ENCODE measurements around the gene GARNL3. TPM values are rescaled to one million over a fixed set of nuclear protein-coding genes. Genes with fewer than 3 reads are reported as not detected.

The GARNL3 gene
- total RNA-seq, 4 donors from 2014 or later: 11.9 to 19.1 (median 16.5) TPM

DNA sequence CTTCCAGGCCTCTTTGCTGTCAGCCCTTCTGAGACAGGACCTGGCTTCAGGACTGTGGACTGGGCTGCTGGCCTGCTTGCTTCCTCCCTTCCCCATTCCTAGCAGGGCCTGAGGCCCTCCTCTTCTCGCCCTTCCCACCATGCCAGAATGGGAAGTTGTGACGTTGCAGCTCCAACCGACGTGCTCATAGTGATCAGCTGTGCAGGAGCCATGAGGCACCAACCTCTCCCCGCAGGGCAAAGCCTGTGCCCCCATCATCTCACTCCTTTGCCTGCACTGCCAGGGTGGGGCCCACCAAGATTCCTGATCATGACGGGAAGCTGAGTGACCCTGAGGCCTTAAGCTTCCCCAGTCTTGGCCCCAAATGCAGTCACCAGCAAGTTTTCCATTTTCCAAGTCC, 45.1 kb upstream of the GARNL3 start:
- no peak overlapping the region for H3K4me3 ChIP-seq (ENCODE audit: low read depth, poor library complexity, severe bottlenecking)
- WGBS, 2 donors: 75 to 85% methylated on average over 6 of the region's 6 CpGs
- peak in 1 of 2 donors; percentile 80 for DNase-seq (ENCODE audit: low spot score in 2 of 2)
- intact Hi-C loops (cut with DNase I; ENCODE audit: low total_unique reads): no loop called here
- TF ChIP-seq, protein P1, sequence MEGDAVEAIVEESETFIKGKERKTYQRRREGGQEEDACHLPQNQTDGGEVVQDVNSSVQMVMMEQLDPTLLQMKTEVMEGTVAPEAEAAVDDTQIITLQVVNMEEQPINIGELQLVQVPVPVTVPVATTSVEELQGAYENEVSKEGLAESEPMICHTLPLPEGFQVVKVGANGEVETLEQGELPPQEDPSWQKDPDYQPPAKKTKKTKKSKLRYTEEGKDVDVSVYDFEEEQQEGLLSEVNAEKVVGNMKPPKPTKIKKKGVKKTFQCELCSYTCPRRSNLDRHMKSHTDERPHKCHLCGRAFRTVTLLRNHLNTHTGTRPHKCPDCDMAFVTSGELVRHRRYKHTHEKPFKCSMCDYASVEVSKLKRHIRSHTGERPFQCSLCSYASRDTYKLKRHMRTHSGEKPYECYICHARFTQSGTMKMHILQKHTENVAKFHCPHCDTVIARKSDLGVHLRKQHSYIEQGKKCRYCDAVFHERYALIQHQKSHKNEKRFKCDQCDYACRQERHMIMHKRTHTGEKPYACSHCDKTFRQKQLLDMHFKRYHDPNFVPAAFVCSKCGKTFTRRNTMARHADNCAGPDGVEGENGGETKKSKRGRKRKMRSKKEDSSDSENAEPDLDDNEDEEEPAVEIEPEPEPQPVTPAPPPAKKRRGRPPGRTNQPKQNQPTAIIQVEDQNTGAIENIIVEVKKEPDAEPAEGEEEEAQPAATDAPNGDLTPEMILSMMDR (IDR thresholded peaks at IDR 0.05): no peak
- TF ChIP-seq POLR2A (IDR thresholded peaks at IDR 0.05): no peak

DNA sequence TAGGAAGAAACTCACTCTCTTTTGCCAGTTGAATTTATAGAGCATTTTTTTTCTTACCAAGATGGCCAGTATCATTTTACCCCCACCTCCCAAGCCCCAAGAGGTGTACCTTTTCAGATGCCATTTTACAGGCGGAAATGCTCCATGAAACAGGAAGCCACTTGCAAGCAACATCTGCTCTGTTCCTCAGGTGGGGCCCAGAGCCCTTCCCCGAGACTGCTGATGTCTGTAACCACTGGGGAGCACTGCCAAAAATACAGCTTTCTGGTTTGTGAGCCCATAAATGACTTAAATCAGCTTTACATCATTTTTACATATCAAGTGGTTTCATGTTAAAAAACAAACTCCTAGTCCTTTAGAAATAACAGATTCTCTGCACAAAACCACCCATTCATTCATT, 42.9 kb upstream of the GARNL3 start:
- TF ChIP-seq, protein P1 (IDR thresholded peaks at IDR 0.05): no peak
- TF ChIP-seq POLR2A (IDR thresholded peaks at IDR 0.05): no peak
- intact Hi-C loops (cut with DNase I; ENCODE audit: low total_unique reads): no loop called here
- 80 to 83% methylated on average over 2 of the region's 2 CpGs for WGBS, 2 donors
- DNase-seq (ENCODE audit: low spot score in 2 of 2): peak in 1 of 2 donors; percentile 56
- H3K4me3 ChIP-seq (ENCODE audit: low read depth, poor library complexity, severe bottlenecking): no peak overlapping the region

DNA sequence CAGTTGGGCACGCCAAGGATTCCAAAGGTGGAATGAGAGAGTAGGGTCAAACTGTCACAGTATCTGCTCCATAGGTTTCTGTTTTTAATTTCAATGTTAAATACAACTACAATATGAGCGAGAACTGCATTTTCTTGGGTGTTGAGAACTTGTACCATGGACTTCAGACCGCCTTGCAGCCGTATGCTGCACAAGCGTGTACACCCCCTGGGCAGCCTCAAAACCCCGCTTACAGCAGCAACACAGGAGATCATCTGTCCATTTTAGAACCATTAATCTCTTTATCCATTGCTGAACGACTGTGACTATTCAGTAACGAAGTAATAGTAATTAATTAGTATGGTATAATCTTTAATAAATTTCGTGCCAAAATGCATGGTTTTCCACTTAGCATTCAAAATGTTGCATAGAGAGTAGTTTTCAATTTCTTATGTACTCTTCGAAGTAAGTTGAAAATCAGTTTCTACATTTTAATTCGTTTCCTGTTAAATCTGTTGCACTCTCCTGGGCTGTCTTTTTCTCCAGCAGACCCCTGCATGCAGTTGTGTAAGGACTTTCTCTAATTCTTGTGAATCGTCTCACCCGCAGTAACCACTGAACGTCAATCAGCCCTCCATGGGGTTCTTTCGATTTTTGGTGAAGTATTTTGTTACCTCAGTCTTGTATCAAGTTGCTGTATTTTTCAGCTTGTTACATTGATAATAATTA, 42.0 kb upstream of the GARNL3 start:
- TF ChIP-seq, protein P1 (IDR thresholded peaks at IDR 0.05): no peak
- TF ChIP-seq POLR2A (IDR thresholded peaks at IDR 0.05): no peak
- WGBS, 2 donors: 69 to 81% methylated on average over 15 of the region's 15 CpGs
- peak in 1 of 2 donors; percentile 54 for DNase-seq (ENCODE audit: low spot score in 2 of 2)
- intact Hi-C loops (cut with DNase I; ENCODE audit: low total_unique reads): no loop called here
- H3K4me3 ChIP-seq (ENCODE audit: low read depth, poor library complexity, severe bottlenecking): no peak overlapping the region

DNA sequence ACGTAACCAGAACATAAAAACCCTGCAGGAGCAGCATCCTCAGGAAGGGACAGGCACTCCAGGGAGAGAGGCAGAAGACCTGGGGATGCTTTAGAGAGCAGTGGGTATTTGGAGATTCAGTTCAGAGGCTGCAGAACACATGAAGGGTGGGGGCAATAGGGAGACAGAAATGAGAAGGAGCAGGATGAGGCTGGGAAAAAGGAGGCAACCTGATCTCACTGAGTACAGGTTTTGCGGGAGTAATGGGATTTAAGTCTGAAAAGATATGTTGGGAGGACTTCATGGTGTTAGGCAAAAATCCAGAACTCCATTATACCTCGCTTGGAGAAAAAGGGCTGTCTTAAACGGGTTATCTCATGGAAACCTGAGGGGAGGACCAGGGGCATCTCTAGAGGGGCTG, 41.3 kb upstream of the GARNL3 start:
- 34 to 42% methylated on average over 4 of the region's 4 CpGs for WGBS, 2 donors
- TF ChIP-seq, protein P1 (IDR thresholded peaks at IDR 0.05): no peak
- TF ChIP-seq POLR2A (IDR thresholded peaks at IDR 0.05): no peak

DNA sequence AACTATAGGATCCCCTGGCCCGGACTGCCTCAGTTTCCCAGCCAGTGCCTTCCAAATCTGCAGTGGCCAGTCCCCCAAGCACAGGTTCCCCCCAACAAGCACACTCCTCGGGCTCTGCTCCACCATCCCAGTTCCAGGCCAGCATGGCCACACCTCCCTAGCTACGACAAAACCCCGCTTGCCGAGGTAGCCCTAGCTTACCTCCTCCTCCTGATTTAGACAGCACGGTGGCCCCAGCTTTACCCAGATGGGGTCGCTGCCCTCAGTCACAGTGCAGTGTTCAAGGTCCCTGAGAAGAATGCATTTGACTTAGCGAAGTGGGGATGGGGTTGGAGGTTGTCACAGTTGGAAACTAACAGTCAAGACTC, 40.8 kb upstream of the GARNL3 start:
- intact Hi-C loops (cut with DNase I; ENCODE audit: low total_unique reads): no loop called here

More for the DNA sequence above, 41.3 kb upstream of the GARNL3 start:
- intact Hi-C loops (cut with DNase I; ENCODE audit: low total_unique reads): no loop called here
- peak in 1 of 2 donors; percentile 64 for DNase-seq (ENCODE audit: low spot score in 2 of 2)
- no peak overlapping the region for H3K4me3 ChIP-seq (ENCODE audit: low read depth, poor library complexity, severe bottlenecking)

More for the DNA sequence above, 40.8 kb upstream of the GARNL3 start:
- peak in 1 of 2 donors; percentile 89 for DNase-seq (ENCODE audit: low spot score in 2 of 2)
- no peak for TF ChIP-seq POLR2A (IDR thresholded peaks at IDR 0.05)
- TF ChIP-seq, protein P1 (IDR thresholded peaks at IDR 0.05): no peak
- H3K4me3 ChIP-seq (ENCODE audit: low read depth, poor library complexity, severe bottlenecking): no peak overlapping the region
- WGBS, 2 donors: 25% methylated on average over 8 of the region's 8 CpGs
